GM12878 (cell line): ENCODE measurements around the gene GARIN5B. TPM values are rescaled to one million over a fixed set of nuclear protein-coding genes. Genes with fewer than 3 reads are reported as not detected.

Source experiments
- CEBPB ChIP-seq, 2 experiments: fragments of 150-350 bp in 1 of 2; IDR thresholded peaks; 2 replicates each; pipeline ENCODE4 v1.6.1; 2012 to 2014; ENCODE audit warnings: low read depth in 2 of 2, low read length in 2 of 2, borderline replicate concordance in 1 of 2, inconsistent platforms in 1 of 2
- CHD4 ChIP-seq: fragments of 200-600 bp; sonication (generic); IDR thresholded peaks from 2 replicates; pipeline ENCODE4 v1.6.1; 2016; ENCODE audit warnings: mild to moderate bottlenecking
- EED ChIP-seq: sonication (generic); IDR thresholded peaks from 2 replicates; pipeline ENCODE4 v1.6.1; 2016; ENCODE audit warnings: antibody characterized with exemption, low read depth
- IRF5 ChIP-seq: fragments of 450-650 bp; IDR thresholded peaks from 2 replicates; pipeline ENCODE4 v1.6.1; 2017; ENCODE audit warnings: borderline replicate concordance
- MXI1 ChIP-seq: fragments of 150-350 bp; IDR thresholded peaks from 2 replicates; pipeline ENCODE4 v1.6.1; 2011; ENCODE audit warnings: low read depth, mild to moderate bottlenecking, inconsistent platforms, low read length, improper control_type of control experiment
- MYC ChIP-seq: IDR thresholded peaks from 2 replicates; pipeline ENCODE4 v1.6.1; 2011; ENCODE audit warnings: mild to moderate bottlenecking, low read length, moderate library complexity, inconsistent platforms; ENCODE audit not compliant: insufficient read depth, insufficient replicate concordance, insufficient read length, severe bottlenecking
- NFYB ChIP-seq: IDR thresholded peaks from 2 replicates; pipeline ENCODE4 v1.6.1; 2011; ENCODE audit warnings: low read depth, mild to moderate bottlenecking, low read length, improper control_type of control experiment, moderate library complexity; ENCODE audit not compliant: insufficient read depth
- NR2C1 ChIP-seq: fragments of 450-650 bp; IDR thresholded peaks from 2 replicates; pipeline ENCODE4 v1.6.1; 2017; ENCODE audit warnings: antibody characterized with exemption, mild to moderate bottlenecking, moderate library complexity
- POLR2AphosphoS2 ChIP-seq: IDR thresholded peaks from 2 replicates; pipeline ENCODE4 v1.6.1; 2011; ENCODE audit warnings: low read depth, mild to moderate bottlenecking, low read length, improper control_type of control experiment, moderate library complexity
- SKIL ChIP-seq: fragments of 450-650 bp; IDR thresholded peaks from 2 replicates; pipeline ENCODE4 v1.6.1; 2017; ENCODE audit warnings: mild to moderate bottlenecking, low read depth, inconsistent platforms; ENCODE audit not compliant: poor library complexity, severe bottlenecking
- SMARCA5 ChIP-seq: fragments of 450-650 bp; IDR thresholded peaks from 2 replicates; pipeline ENCODE4 v1.6.1; 2017; ENCODE audit warnings: mild to moderate bottlenecking
- SREBF2 ChIP-seq: IDR thresholded peaks from 2 replicates; pipeline ENCODE4 v1.6.1; 2012; ENCODE audit warnings: mild to moderate bottlenecking, low read length
- STAT1 ChIP-seq: fragments of 450-650 bp; conservative IDR thresholded peaks from 2 replicates; pipeline ENCODE4 v1.6.1; 2014; ENCODE audit warnings: antibody characterized with exemption, mild to moderate bottlenecking
- TARDBP ChIP-seq: IDR thresholded peaks from 2 replicates; pipeline ENCODE4 v1.6.1; 2016; ENCODE audit warnings: borderline replicate concordance
- TCF3 ChIP-seq: IDR thresholded peaks from 2 replicates; pipeline ENCODE4 v1.6.1; 2012; ENCODE audit warnings: low read depth, mild to moderate bottlenecking, low read length, borderline replicate concordance; ENCODE audit not compliant: insufficient read depth
- YBX1 ChIP-seq: fragments of 450-650 bp; IDR thresholded peaks from 2 replicates; pipeline ENCODE4 v1.6.1; 2016; ENCODE audit warnings: antibody characterized with exemption
- ZBTB11 ChIP-seq: fragments of 450-650 bp; formaldehyde crosslinking; IDR thresholded peaks from 2 replicates; pipeline ENCODE4 v1.5.0; 2022; ENCODE audit warnings: mild to moderate bottlenecking, missing genetic modification characterization
- ZBTB4 ChIP-seq: fragments of 450-650 bp; formaldehyde crosslinking; IDR thresholded peaks from 2 replicates; pipeline ENCODE4 v1.4.0; 2022; ENCODE audit warnings: mild to moderate bottlenecking, moderate library complexity
- polyA plus RNA-seq, 11 experiments: library from polyadenylated mRNA; depleted of rRNA in 4 of 11; unstranded in 6 of 11; stranded (reverse) in 5 of 11; fragments of >200 nt; fragmentation: Nextera tagmentation in 4 of 11; fragmentation: Illumina TruSeq in 1 of 11; extraction: Ambion mirVana in 4 of 11; extraction: Trizol in 1 of 11; gene quantifications; 1 replicate in 1 of 11; 2 replicates in 10 of 11; pipeline versions ENCODE4 v1.2.1 to v1.2.3, GENCODE V29; 2011 to 2016; ENCODE audit warnings: inconsistent platforms in 2 of 11, missing spikeins in 2 of 11, low read depth in 1 of 11
- total RNA-seq, 4 experiments: library from RNA; depleted of rRNA in 3 of 4; stranded (reverse); fragments of >200 nt in 3 of 4; fragmentation: Illumina TruSeq in 1 of 4; extraction: Trizol in 1 of 4; gene quantifications; 2 replicates each; pipeline versions ENCODE4 v1.2.1 to v1.2.3, GENCODE V29; 2013 to 2021

The GARIN5B gene
- total and polyA plus RNA-seq, 10 of the 15 experiments (the other 5 are each of a cell fraction or from before 2014, with no cell fraction given) = not detected

- TF ChIP-seq NFYB (no peak), STAT1 (no peak), ZBTB4 (no peak), MXI1 (peak; percentile 12; the same call in 1 of the 2 replicates), IRF5 (no peak), YBX1 (no peak), EED (no peak), ZBTB11 (CRISPR knock-in tag) (no peak), CEBPB (IDR thresholded peaks at IDR 0.05; ENCODE audit: borderline replicate concordance in 1 of 2, low read depth in 2 of 2, low read length in 2 of 2) (0 out of 4 replicates have a peak, but pooled peaks of 1 of the 2 experiments have one; percentile 15), NR2C1 (no peak), SMARCA5 (peak; percentile 81), CHD4 (no peak), SKIL (peak; percentile 57), TCF3 (peak; percentile 93; the same call in 1 of the 2 replicates), TARDBP (no peak), POLR2AphosphoS2 (peak; percentile 99), SREBF2 (no peak), MYC (no peak)
Observed at GRCh38 chr19:55385724-55386492, 22.8 kb upstream of the GARIN5B start, which contains the start of gene RPL28 (continued).
